ENCODE results near the gene LRRC15. TPM values are rescaled to one million over a fixed set of nuclear protein-coding genes. Genes with fewer than 3 reads are reported as not detected.

LRRC15 gene
- total and polyA plus RNA-seq, 8 donors = 0.02 to 0.25 (median 0.08) TPM; not detected in 1

DNA sequence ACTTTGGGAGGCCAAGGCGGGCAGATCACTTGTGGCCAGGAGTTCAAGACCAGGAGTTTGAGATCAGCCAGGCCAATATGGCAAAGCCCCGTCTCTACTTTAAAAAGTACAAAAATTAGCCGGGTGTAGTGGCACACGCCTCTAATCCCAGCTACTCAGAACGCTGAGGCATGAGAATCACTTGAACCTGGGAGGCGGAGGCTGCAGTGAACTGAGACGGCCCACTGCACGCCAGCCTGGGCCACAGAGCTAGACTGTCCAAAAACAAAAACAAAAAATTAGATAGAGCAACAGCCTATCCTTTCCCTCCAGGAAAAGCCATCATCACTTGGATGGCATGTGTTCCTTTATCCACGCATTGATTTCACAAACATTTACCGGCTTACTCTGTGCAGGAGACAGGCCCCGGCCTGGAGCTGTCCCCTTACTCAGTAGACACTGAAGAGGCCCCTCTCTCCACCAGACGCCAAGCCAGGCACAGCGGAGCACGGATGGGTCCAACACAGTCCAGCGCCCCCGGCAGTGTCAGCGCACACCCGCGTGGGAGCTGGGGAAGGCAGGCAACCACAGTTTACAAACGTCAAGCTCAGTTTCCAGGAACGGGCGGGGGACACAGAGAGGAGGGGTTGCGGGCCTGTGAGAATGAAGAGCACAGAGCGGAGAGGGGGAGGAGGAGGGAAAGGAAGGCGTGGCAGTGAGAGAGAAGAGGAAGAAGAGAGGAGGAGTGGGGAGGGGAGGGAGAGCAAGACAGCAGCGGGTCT lies 26.4 kb upstream of the LRRC15 start:
- FAIRE-seq (no peak), ATAC-seq (peak in 2 of 4 donors; percentile 50 to 52), DNase-seq (no peak)
- intact Hi-C loops (cut with DNase I) = loop anchor here in 1 of 3 donors (5.0 kb wide), 1 partner anchor 59 kb away; no protein-coding TSS in a partner anchor
- Histone ChIP-seq H3K9me3 (no peaks in the 10 kb centered on the region), H3K4me3 (no peak overlapping the region), H3K4me1 (peaks cover 0 to 8% (median 0%) of the 10 kb centered on the region in 3 donors), H3K27me3 (peaks cover 0 to 6% (median 0%) of the 10 kb centered on the region in 4 donors), H3K36me3 (no peaks in the 10 kb centered on the region), H3K27ac (no peak overlapping the region)
- 65 to 70% methylated on average over 26 of the region's 26 CpGs for WGBS, 2 donors
- TF ChIP-seq CTCF (IDR thresholded peaks at IDR 0.05) = no peak

DNA sequence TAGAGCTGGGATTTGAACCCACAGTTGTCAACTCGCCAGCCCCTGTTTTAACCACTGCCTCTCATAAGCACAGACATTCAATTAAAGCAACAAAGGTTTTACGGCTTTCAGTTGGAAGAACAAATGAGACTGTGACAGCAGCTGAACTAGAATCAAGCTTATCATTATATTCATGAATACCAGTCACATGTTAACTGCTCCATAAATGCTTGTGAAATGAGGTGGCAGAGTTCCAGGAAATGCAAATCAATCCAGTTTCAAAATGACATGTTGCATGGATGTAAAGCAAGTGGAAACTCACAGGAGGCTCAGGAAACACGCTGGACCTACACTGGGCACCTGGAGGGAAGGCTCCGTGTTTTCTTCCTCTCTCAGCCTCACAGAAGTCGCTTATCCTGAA lies 25.7 kb upstream of the LRRC15 start:
- Histone ChIP-seq H3K36me3 (no peaks in the 10 kb centered on the region), H3K9me3 (no peaks in the 10 kb centered on the region), H3K4me3 (no peak overlapping the region), H3K27me3 (peaks cover 0 to 6% (median 0%) of the 10 kb centered on the region in 4 donors), H3K27ac (no peak overlapping the region), H3K4me1 (peaks cover 0 to 8% (median 0%) of the 10 kb centered on the region in 3 donors)
- WGBS, 2 donors = 68 to 78% methylated on average over 5 of the region's 5 CpGs
- no peak for FAIRE-seq
- no peak for TF ChIP-seq CTCF (IDR thresholded peaks at IDR 0.05)
- no peak for ATAC-seq
- intact Hi-C loops (cut with DNase I) = loop anchor here in 1 of 3 donors (5.0 kb wide), 1 partner anchor 58 kb away; no protein-coding TSS in a partner anchor
- DNase-seq = no peak

GRCh38 chr3:194392576-194392975 lies 23.0 kb upstream of the LRRC15 start:
- no peak for TF ChIP-seq CTCF (IDR thresholded peaks at IDR 0.05)
- DNase-seq (no peak), ATAC-seq (no peak), FAIRE-seq (no peak)
- Histone ChIP-seq H3K4me1 (peaks cover 0 to 4% (median 0%) of the 10 kb centered on the region in 3 donors), H3K9me3 (no peaks in the 10 kb centered on the region), H3K27ac (no peak overlapping the region), H3K4me3 (no peak overlapping the region), H3K36me3 (no peaks in the 10 kb centered on the region), H3K27me3 (peaks cover 0 to 6% (median 0%) of the 10 kb centered on the region in 4 donors)
- intact Hi-C loops (cut with DNase I) = no loop called here
- WGBS, 2 donors = 89 to 93% methylated on average over 7 of the region's 7 CpGs

DNA sequence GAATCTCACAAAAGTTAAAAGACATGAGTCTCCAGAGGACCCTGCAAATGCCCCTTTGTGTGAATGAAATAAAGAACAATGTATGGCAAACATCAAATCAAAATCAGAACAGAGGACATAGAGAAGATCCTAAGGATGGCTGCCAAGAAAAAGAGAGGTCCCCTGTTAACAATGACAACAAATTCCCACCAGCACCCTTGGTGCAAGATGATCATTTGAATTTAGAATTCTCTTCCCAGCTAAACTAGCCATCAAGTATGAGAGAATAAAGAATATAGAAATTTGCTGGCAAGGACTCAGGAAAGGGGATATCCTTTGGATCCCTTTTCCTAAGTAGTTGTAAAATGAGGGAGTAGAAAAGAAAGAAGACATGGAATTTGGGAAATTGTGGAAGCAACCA lies 21.3 kb upstream of the LRRC15 start:
- no peaks in the 10 kb centered on the region for H3K36me3 ChIP-seq
- no peak for TF ChIP-seq CTCF (IDR thresholded peaks at IDR 0.05)
- ATAC-seq = no peak
- no peak for DNase-seq
- intact Hi-C loops (cut with DNase I) = no loop called here
- no peak for FAIRE-seq
- H3K27me3 ChIP-seq = no peaks in the 10 kb centered on the region
- no peak overlapping the region for H3K4me3 ChIP-seq
- no peaks in the 10 kb centered on the region for H3K9me3 ChIP-seq
- H3K27ac ChIP-seq = no peak overlapping the region
- no peaks in the 10 kb centered on the region for H3K4me1 ChIP-seq

- no peak for DNase-seq
- no peak for TF ChIP-seq CTCF (IDR thresholded peaks at IDR 0.05)
- WGBS, 2 donors = 87 to 90% methylated on average over 8 of the region's 8 CpGs
- no peaks in the 10 kb centered on the region for H3K4me1 ChIP-seq
- intact Hi-C loops (cut with DNase I) = no loop called here
- no peak overlapping the region for H3K4me3 ChIP-seq
- no peaks in the 10 kb centered on the region for H3K9me3 ChIP-seq
- H3K27ac ChIP-seq = no peak overlapping the region
- no peaks in the 10 kb centered on the region for H3K36me3 ChIP-seq
- no peak for FAIRE-seq
- ATAC-seq = no peak
- H3K27me3 ChIP-seq = no peaks in the 10 kb centered on the region
Observed at GRCh38 chr3:194389269-194389668, 19.7 kb upstream of the LRRC15 start.

Data from pancreas (tissue), 10 donors.